Nephron (organoid): Measurements from ENCODE around the gene BBX.
A peak's percentile ranks its signal among the peaks of the same experiment; 100 is the strongest.

Experiments
- H3K27ac Mint-ChIP-seq, 3 experiments: 2 replicates each; pipeline ENCODE4 v1.8.0; 2020; ENCODE audit warnings: mixed read lengths in 3 of 3, mild to moderate bottlenecking in 2 of 3, moderate library complexity in 1 of 3
- H3K27me3 Mint-ChIP-seq: 2 replicates; pipeline ENCODE4 v1.8.0; 2021; ENCODE audit warnings: low read depth, mild to moderate bottlenecking, moderate library complexity, mixed read lengths
- H3K36me3 Mint-ChIP-seq: 2 replicates; pipeline ENCODE4 v1.8.0; 2020; ENCODE audit warnings: low read depth, mixed read lengths
- H3K4me1 Mint-ChIP-seq: 2 replicates; pipeline ENCODE4 v1.8.0; 2020; ENCODE audit warnings: mixed read lengths
- H3K4me3 Mint-ChIP-seq, 3 experiments: 2 replicates each; pipeline ENCODE4 v1.8.0; 2020; ENCODE audit warnings: mild to moderate bottlenecking in 3 of 3, mixed read lengths in 3 of 3, moderate library complexity in 2 of 3
- H3K9me3 Mint-ChIP-seq: 2 replicates; pipeline ENCODE4 v1.8.0; 2020; ENCODE audit warnings: mixed read lengths
- TF ChIP-seq, protein P1 (sequence below), 3 experiments: fragments of 200-600 bp; sonication (generic); IDR thresholded peaks; one replicate each; pipeline ENCODE4 v1.5.0; 2021; ENCODE audit warnings: antibody characterized with exemption in 3 of 3; ENCODE audit not compliant: unreplicated experiment in 3 of 3

BBX gene

GRCh38 chr3:107734317-107734716, 211.6 kb downstream of the BBX start:
- H3K9me3 Mint-ChIP-seq: no peaks in the 10 kb centered on the region
- TF ChIP-seq, protein P1, sequence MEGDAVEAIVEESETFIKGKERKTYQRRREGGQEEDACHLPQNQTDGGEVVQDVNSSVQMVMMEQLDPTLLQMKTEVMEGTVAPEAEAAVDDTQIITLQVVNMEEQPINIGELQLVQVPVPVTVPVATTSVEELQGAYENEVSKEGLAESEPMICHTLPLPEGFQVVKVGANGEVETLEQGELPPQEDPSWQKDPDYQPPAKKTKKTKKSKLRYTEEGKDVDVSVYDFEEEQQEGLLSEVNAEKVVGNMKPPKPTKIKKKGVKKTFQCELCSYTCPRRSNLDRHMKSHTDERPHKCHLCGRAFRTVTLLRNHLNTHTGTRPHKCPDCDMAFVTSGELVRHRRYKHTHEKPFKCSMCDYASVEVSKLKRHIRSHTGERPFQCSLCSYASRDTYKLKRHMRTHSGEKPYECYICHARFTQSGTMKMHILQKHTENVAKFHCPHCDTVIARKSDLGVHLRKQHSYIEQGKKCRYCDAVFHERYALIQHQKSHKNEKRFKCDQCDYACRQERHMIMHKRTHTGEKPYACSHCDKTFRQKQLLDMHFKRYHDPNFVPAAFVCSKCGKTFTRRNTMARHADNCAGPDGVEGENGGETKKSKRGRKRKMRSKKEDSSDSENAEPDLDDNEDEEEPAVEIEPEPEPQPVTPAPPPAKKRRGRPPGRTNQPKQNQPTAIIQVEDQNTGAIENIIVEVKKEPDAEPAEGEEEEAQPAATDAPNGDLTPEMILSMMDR (IDR thresholded peaks at IDR 0.05; ENCODE audit: unreplicated experiment in 3 of 3): no peak

GRCh38 chr3:107737914-107738313, 215.2 kb downstream of the BBX start:
- Mint-ChIP-seq H3K9me3 (no peaks in the 10 kb centered on the region), H3K36me3 (peaks cover 16% of the 10 kb centered on the region), H3K4me1 (peaks cover 9% of the 10 kb centered on the region), H3K27me3 (no peaks in the 10 kb centered on the region), H3K4me3 (no peak overlapping the region), H3K27ac (no peak overlapping the region)
- TF ChIP-seq, protein P1 (IDR thresholded peaks at IDR 0.05; ENCODE audit: unreplicated experiment in 3 of 3): no peak

More at GRCh38 chr3:107734317-107734716, 211.6 kb downstream of the BBX start:
- peaks cover 39% of the 10 kb centered on the region for H3K36me3 Mint-ChIP-seq
- no peaks in the 10 kb centered on the region for H3K27me3 Mint-ChIP-seq
- H3K27ac Mint-ChIP-seq: no peak overlapping the region
- no peak overlapping the region for H3K4me3 Mint-ChIP-seq
- peaks cover 24% of the 10 kb centered on the region for H3K4me1 Mint-ChIP-seq

GRCh38 chr3:107738486-107739183, 215.9 kb downstream of the BBX start:
- no peak overlapping the region for H3K4me3 Mint-ChIP-seq
- no peaks in the 10 kb centered on the region for H3K9me3 Mint-ChIP-seq
- TF ChIP-seq, protein P1 (IDR thresholded peaks at IDR 0.05; ENCODE audit: unreplicated experiment in 3 of 3): no peak
- peaks cover 4% of the 10 kb centered on the region for H3K4me1 Mint-ChIP-seq
- peaks cover 9% of the 10 kb centered on the region for H3K36me3 Mint-ChIP-seq
- no peaks in the 10 kb centered on the region for H3K27me3 Mint-ChIP-seq
- no peak overlapping the region for H3K27ac Mint-ChIP-seq

- H3K27me3 Mint-ChIP-seq: no peaks in the 10 kb centered on the region
- peaks cover 8% of the 10 kb centered on the region for H3K4me1 Mint-ChIP-seq
- no peaks in the 10 kb centered on the region for H3K9me3 Mint-ChIP-seq
- H3K27ac Mint-ChIP-seq: no peak overlapping the region
- H3K36me3 Mint-ChIP-seq: peaks cover 7% of the 10 kb centered on the region
- H3K4me3 Mint-ChIP-seq: no peak overlapping the region
- TF ChIP-seq, protein P1 (IDR thresholded peaks at IDR 0.05; ENCODE audit: unreplicated experiment in 3 of 3): no peak
Observed at GRCh38 chr3:107739227-107739626, 216.5 kb downstream of the BBX start.

DNA sequence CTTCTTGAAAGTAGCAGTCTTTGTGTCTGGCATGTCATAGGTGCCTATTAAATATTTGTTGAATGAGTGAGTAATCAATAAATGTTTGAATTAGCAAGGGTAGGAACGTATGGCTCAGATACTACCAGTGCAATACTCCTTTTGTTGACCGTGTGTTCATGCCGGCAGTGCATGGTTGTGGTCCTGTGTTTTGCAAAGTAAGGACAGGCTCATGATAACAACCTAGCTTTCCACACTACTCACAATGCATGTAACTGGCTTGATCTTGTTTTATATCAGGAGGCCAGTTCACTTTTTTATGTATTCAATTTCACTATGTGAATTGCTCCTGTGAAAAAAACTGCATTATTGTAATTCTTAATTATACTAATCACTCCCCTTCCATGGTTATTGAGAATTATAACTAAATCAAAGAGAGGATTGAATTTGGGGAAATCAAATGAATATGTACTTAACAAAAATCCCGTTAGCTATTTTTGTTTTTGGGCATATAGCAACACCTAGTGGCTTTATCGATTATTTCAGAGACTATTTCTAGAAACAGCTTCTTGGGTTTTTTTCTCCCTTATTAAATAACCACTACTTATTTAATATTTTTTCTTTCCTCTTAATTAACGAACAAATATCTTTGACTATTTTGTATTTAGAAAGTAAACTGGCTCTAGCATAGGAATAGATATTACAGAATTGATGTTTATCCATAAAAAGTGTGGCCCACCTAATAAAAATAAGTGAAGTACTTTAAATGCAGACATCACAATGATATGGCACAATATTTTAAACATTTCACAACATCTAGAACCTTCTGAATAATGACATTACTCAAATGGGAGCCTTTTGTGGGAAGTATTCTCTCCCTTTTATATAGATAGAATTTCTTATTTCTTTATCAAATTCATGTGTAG, 218.5 kb downstream of the BBX start:
- peaks cover 9% of the 10 kb centered on the region for H3K4me1 Mint-ChIP-seq
- TF ChIP-seq, protein P1 (IDR thresholded peaks at IDR 0.05; ENCODE audit: unreplicated experiment in 3 of 3): peak; percentile 40 to 67 (median 44)
- no peaks in the 10 kb centered on the region for H3K9me3 Mint-ChIP-seq
- H3K27me3 Mint-ChIP-seq: no peaks in the 10 kb centered on the region
- H3K4me3 Mint-ChIP-seq: no peak overlapping the region
- H3K36me3 Mint-ChIP-seq: peaks cover 4% of the 10 kb centered on the region
- H3K27ac Mint-ChIP-seq: no peak overlapping the region
